HG03565 (cell line): Measurements from ENCODE around the gene ZBTB42.

Source experiments
- ATAC-seq: cut with Tn5 transposase; IDR thresholded peaks from one replicate; pipeline ENCODE4 v1.9.1; 2021; ENCODE audit warnings: mild to moderate bottlenecking, moderate library complexity; ENCODE audit not compliant: unreplicated experiment

The ZBTB42 gene

DNA sequence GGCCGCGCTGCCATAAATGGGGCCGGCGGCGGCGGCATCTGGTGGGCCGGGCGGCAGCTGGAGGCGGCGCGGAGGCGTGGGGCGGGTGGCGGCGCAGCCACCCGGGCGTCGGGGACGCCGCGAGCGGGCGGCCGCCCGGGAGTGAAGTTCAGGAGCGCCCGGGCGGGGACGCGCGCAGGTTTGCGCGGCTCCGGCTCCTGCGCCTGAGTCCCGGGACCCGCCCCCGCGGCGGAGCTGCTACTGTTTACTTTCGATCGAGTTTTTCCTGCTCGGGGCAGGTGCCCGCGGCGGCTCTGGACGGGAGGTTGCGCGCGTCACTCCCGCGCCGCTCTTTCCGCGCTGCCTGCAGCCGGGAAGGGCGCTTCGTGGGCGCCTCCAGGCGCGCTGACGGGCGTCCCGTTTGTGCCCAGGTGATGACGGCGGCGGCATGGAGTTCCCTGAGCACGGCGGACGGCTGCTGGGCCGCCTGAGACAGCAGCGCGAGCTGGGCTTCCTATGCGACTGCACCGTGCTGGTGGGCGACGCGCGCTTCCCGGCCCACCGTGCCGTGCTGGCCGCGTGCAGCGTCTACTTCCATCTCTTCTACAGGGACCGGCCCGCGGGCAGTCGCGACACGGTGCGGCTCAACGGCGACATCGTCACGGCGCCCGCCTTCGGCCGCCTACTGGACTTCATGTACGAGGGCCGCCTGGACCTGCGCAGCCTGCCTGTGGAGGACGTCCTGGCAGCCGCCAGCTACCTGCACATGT lies at the start of gene ZBTB42:
Gene ZBTB42 (plus strand): TSS at position 331 of the 749 bp plus-strand sequence. CDS start 97 bp downstream, at position 428.
- ATAC-seq: no peak

DNA sequence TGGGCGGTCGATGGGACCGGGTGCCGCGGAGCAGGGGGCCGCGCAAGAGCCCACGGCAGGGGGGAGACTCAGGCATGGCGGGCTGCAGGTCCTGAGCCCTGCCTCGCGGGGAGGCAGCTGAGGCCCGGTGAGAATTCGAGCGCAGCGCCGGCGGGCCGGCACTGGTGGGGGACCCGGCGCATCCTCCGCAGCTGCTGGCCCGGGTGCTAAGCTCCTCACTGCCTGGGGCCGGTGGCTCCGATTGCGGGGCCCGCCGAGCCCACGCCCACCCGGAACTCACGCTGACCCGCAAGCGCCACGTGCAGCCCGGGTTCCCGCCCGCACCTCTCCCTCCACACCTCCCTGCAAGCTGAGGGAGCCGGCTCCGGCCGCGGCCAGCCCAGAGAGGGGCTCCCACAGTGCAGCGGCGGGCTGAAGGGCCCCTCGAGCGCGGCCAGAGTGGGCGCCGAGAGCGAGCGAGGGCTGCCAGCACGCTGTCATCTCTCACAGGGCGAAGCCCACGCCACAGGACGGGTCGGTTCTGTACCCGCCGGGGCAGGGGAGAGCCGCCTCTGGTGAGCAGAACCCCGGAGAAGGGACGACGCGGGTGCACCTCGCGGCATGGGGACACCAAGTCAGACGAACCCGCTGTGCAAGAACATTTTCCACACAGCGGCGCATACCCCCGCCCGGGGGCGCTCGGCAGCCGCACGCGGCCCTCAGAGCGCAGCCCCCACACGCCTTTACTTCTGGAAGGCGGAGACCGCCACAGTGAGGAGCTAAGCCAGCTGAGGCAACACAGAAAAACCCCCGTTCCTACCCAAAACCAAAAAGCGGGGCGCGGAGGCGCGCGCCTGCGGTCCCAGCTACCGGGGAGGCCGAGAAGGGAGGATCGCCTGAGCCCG lies 49.1 kb upstream of the ZBTB42 start:
- no peak for ATAC-seq

DNA sequence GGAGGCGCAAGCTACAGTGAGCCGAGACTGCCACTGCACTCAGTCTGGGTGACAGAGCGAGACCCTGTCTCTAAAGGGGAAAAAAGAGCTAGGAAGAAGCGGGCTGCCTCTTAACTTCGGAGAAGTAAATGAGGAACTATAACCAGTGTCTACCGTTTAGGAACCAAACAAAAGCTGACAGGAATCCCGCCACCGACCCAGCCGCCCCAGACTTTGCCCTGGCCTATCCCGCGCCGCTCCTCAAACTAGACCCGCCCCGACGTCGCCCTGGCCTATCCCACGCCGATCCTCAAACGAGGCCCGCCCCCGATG lies 48.5 kb upstream of the ZBTB42 start:
- peak; percentile 3 for ATAC-seq

DNA sequence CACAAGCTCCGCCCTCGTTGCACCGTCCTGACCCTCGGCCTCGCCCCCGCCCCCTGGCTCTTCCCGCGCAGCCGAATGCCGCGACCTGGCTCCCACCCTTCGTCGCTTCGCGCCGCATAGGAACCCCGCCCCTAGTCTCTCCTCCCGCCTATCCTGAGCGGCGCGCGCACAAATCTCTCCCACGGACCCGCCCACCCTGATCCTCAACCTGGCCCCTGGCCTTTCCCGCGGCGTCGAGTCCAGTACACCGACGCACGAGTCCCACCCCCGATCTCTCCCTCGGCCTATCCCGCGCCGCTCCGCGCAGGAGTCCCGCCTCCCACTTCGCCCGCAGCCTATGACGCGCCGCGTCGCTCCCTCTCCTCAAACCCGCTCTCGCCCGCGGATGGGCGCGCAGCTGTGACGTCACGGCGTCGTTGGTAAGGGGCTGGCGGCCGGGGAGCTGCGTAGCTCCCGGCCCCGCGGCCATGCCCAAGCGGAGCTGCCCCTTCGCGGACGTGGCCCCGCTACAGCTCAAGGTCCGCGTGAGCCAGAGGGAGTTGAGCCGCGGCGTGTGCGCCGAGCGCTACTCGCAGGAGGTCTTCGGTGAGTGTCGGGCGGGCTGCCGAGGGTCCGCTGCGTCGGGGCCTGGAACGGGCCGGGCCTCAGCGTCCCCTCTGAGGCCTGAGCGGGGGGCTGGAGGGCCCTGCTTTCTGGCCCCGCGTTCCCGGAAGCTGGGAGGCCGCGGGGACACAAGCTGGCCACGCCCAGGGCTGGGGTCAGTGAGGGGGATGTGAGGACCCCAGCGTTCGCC lies 48.0 kb upstream of the ZBTB42 start, which contains the start of gene SIVA1:
Gene SIVA1 (plus strand): TSS at position 413 of the 793 bp plus-strand sequence. CDS start 55 bp downstream, at position 468.
- peak; percentile 82 for ATAC-seq

- ATAC-seq: no peak
Measured at GRCh38 chr14:104753528-104754212, 47.2 kb upstream of the ZBTB42 start.

- ATAC-seq: no peak
Measured at GRCh38 chr14:104754213-104754851, 46.6 kb upstream of the ZBTB42 start.

DNA sequence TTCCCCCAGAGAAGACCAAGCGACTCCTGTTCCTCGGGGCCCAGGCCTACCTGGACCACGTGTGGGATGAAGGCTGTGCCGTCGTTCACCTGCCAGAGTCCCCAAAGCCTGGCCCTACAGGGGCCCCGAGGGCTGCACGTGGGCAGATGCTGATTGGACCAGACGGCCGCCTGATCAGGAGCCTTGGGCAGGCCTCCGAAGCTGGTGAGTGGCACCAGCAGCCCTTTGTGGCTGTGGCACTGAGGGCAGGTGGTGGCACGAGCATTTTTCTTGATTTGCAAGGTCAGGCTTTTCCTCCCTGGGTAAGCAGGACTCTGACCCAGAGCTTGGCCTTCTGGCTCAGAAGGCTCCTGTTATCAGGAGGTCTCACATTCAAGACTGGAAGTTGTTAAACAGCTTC lies 45.3 kb upstream of the ZBTB42 start:
- no peak for ATAC-seq

DNA sequence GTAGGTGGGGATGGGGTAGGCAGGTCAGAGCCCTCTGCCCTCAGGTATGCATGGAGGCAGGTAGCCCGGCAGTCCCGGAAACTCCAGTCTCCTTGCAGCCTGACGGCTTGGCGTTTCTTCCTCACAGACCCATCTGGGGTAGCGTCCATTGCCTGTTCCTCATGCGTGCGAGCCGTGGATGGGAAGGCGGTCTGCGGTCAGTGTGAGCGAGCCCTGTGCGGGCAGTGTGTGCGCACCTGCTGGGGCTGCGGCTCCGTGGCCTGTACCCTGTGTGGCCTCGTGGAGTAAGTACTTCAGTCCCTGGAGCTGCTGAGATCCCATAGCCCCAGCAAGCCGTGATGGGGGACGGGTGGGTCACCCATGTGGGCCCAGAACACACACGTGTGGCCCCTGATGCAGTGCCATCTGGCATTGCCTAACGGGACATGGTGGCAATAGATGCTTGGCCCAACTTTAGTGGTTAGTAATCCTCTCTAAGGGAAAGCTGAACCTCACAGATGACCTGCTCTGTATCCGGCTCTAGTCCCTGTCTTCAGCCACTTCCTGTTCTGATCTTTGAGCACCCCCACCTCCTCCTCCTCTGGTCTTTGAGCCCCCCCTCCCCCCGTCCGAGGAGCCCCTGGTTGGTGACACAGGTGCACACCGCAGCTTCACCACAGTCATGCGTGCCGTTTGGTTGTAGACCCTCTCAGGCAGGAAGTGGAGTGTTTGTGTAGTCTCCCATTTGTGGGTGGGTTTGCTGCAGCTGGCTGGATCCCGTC lies 44.2 kb upstream of the ZBTB42 start:
- ATAC-seq: no peak

DNA sequence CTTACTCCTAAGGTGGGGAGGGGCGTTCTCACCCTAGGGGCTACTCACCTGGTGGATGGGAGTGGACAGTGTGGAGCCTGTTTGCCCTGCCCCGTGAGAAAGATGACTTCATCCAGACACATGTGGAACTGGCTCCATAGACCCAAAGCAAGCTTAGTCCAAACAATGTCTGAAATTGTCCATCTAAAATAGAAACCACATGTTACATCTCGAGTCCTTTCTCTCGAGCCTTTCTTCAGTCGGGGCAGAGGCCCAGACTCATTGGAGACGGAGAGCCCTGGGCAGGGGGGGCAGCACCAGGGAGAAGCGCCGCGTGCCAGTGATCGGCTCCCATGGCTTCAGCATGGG lies 43.7 kb upstream of the ZBTB42 start:
- no peak for ATAC-seq

DNA sequence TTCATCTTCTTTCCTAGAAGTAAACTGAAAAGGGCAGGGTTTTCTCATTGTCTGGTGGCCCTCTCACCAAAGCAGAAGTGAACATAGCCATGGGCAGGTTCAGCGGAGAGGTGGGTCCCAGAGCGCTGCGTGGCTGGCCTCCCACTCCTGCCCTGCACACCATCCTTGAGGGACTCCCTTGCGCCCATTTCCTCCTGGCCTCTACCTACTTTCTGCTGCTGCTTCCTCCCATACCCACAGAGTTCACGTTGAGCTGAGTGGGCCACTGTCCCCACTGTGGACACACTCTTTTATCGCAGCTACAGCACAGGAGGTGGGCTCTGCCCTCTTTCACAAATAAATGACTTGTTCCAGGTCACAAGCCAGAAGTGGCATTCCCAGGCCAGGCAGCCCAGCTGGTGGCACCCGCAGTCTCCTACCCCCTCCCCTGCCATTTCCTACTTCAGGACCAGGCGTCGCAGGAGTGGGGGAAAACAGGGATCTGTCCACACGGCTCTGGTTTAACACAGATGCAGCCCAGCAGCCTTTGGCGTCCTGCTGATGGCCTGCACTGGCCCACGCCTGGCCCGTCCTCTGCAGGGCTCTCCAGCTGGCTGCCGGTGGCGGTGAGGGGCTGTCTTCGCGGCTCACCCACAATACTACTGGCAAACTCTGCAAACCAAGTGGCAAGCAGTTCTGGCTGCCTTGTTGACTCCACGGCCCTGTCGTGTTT lies 43.1 kb upstream of the ZBTB42 start:
- no peak for ATAC-seq

DNA sequence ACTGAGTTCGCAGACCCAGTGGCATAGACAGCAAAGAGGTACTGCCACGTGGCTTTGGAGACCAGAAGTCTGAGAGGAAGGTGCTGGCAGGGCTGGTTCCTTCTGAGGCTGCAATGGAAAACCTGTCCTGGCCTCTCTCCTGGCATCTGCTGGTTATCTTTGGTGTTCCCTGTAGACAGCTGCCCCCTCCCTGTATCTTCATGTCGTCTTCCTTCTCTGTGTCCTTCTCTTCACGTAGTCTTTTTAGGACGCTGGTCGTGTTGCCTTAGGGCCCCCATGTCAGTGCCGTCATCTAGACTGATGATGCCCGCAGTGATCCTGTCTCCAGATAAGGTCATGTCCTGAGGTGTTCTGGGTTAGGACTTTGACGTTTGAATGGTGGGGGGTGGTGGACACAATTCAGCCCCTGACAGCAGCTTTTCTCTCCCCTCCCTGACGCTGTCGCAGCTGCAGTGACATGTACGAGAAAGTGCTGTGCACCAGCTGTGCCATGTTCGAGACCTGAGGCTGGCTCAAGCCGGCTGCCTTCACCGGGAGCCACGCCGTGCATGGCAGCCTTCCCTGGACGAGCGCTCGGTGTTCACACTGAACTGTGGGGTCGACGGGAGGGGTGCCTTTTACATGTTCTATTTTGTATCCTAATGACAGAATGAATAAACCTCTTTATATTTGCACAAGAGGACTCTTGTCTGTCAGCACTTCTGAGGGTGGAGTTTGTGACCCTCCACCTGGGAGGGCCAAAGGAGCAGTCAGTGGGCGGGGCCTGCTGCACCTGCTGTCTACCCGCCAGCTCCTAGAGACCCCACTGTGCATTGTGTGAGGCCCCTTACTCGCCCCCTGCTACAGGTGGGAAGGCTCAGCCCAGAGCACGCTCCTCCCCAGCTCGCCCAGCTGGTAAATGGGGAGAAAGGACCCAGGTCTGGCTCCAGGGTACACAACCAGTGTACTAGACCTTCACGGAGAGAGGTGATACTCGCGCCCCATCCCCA lies 41.6 kb upstream of the ZBTB42 start:
- no peak for ATAC-seq

DNA sequence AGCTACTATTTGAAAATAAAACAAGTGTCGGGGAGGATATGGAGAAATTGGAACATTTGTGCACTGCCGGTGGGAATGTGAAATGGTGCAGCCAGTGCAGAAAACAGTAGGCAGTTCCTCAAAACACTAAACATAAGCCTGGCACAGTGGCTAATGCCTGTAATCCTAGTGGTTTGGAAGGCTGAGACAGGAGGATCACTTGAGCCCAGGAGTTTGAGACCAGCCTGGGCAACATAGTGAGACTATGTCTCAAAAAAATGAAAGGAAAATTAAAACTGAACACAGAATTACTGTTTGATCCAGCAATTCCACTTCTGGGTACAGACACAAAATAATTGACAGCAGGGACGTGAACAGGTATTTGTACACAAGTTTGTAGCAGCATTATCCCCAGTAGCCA lies 35.4 kb upstream of the ZBTB42 start:
- ATAC-seq: no peak

- no peak for ATAC-seq
Measured at GRCh38 chr14:104766256-104766862, 34.5 kb upstream of the ZBTB42 start.

DNA sequence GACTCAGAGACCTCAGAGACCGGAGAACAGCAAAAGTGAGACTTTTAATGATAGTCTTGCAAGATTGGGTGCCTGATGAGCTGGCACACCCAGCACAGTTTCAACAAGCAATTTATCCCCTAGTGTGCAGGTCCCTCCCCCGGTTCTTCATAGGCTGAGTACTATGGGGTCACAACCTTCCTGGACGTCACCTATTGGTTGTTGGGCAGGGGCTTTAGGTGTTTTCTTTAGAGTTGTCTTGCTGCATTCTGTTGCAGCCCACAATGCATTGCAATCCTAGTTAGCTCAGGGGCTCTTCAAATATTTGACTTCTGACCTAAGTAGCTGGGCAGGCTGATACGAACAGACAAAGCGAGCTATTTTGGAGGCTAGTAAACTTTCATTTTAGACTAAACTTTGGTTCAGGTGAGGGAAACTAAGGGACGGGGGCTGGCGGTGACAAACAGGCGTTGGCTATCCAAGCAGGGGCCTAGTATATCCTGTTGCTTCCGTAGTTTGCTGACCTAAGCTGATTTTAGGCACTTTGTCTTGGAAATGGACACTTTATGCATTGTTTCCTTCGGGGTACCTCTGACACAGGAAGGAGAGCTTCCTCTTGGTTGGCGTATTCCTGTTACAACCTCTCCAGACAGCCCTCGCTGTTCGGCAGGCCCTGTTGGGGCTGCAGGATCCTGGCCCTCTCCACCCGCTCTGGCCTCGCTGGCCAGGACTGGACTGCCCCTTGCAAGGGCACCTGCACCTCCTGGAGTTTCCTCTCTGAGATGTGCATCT lies 33.9 kb upstream of the ZBTB42 start:
- no peak for ATAC-seq

DNA sequence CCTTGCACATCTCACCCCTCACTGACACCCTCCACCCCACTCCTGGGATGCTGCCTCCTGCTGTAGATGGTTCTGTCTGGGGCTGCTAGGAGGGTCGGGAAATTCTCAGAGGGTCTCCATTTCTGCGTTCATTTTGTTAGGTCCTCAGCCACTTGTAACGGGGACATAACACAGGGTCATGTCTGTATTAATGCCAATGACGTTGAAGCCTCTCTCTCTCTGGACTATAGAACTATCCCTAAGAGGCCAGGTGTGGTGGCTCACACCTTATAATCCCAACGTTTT lies 33.3 kb upstream of the ZBTB42 start:
- ATAC-seq: no peak

DNA sequence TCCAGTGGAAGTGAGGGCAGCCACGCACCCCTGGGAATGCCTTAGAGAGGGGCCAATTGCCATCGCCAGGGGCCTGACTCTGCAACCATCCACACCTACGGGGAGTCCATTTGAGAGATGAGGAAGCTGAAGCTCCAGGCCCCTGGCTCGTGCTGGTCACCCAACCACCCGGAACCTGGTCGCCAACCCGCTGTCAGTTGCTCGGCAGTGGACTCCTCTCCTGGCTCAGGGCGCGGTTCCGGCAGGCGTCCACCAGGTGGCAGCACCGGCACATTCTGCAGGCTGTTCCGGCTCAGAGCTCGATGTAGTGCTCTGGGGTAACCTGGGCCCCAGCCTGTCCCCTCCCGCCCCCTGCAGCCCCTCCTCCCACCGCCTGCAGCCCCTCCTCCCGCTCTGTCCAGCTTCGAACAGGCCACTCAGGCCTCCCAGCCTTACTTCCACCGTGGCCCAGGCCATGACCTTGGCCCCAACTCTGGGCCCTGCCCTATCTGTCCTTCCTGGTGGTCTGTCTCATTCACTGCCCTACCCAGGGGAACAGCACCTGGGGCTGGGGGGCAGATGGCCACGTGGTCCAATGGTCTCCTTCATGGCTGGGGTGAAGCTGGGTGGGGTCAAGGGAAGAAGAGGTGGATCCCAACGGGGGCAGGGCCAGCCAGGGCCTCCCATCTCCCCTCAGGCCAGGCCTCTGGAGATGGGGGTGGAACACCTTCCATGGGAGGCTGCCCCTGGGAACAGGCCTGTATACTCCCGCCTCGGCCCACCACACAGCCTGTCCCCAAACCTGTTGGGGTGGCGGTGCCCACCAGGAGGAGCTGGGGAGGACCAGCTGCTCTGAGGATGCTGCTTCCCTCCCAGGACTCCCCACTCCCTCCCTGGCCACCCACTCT lies 32.2 kb upstream of the ZBTB42 start:
- ATAC-seq: no peak
